ENCODE measurements around the gene CRYAB.
A peak's percentile ranks its signal among the peaks of the same experiment; 100 is the strongest.
"Not testable (repeated sequence)": the region's sequence is repeated elsewhere in the genome, so short reads cannot be mapped to it uniquely, and the experiment has no call there.

CRYAB gene

DNA sequence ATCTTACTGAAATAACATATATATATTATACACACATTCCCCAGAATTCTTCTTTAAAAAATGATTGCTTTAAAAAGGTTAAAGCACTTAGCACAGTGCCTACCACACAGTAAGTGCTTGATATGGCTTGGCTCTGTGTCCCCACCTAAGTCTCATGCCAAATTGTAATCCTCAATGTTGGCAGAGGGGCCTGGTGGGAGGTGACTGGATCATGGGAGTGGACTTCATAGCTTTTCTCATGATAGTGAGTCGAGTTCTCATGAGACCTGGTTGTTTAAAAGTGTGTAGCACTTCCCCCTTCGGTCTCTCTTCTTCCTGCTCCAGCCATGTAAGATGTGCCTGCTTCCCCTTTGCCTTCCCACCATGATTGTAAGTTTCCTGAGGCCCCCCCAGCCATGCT is 6.2 kb downstream of the CRYAB start:
- DNase-seq: no peak

DNA sequence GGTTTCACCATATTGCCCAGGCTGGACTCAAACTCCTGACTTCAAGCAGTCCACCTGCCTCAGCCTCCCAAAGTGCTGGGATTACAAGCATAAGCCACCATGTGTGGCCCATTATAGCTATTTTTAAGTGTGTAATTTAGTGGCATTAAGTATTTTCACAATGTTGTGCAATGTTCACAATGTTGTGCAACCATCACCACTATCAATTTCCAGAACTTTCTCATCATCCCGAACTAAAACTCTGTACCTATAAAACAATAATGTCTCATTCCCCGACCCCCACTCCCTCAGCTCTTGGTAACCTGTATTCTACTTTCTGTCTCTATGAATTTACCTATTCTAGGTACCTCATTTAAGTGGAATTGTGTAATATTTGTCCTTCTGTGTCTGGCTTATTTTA is 24.7 kb downstream of the CRYAB start:
- DNase-seq: no peak

DNA sequence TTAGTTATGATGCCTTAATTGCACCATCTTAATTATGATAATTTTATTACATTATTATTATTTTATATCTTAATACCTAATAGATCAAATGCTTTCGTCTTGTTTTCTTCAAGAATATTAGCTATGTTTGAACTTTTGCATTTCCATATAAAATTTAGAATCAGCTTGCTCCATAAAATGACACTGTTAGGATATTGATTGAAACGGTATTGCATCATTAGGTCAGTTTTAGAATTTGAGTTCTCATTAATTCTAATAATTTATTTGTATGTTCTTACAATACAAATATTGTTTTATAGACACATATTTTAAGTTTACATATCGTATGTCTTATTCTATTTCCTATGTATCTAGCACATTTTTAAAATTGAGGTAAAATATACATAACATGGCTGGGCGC is 25.5 kb downstream of the CRYAB start:
- DNase-seq: no peak

DNA sequence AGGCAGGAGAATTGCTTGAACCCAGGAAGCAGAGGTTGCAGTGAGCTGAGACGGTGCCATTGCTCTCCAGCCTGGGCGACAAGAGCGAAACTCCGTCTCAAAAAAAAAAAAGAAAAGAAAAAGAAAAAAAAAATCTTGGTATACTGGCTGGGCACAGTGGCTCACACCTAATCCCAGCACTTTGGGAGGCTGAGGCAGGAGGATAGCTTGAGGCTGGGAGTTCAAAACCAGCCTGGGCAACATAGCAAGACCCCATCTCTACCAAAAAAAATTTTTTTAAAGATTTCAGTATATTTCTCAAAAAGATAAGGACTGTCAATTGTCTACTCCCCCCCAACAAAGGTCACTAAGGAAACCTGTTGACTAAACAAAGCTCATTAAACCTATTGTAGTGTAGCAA is 26.5 kb downstream of the CRYAB start:
- not testable (repeated sequence) for DNase-seq

DNA sequence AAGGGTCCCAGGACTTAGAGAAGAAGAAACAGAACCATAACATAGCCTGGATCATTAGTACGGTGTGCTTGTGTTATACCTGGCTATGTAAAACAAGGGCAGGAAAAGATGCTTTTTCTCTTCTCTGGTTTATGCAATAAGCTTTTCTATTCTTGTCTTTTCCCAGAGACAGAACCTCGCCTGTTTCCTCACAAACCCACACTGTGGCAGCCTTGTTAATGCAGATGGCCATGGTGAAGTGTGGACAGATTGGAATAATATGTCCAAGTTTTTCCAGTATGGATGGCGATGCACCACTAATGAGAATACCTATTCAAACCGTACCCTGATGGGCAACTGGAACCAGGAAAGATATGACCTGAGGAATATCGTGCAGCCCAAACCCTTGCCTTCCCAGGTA is 29.4 kb downstream of the CRYAB start:
- no peak for DNase-seq

DNA sequence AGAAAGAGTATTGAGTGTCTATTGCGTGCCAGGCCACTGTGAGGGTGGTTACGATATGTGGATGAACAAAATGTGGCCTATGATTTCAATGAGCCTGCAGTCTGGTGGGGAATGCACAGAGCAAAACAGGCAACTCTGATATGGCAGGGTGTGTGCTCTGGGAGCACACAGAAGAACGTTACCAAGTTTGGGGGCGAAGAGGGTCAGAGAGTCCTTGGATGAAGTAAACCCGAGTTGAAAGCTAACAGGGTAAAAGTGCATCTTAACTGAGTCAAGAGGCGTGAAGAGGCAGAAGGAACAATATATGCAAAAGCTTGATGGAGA is 32.0 kb downstream of the CRYAB start:
- no peak for DNase-seq

DNA sequence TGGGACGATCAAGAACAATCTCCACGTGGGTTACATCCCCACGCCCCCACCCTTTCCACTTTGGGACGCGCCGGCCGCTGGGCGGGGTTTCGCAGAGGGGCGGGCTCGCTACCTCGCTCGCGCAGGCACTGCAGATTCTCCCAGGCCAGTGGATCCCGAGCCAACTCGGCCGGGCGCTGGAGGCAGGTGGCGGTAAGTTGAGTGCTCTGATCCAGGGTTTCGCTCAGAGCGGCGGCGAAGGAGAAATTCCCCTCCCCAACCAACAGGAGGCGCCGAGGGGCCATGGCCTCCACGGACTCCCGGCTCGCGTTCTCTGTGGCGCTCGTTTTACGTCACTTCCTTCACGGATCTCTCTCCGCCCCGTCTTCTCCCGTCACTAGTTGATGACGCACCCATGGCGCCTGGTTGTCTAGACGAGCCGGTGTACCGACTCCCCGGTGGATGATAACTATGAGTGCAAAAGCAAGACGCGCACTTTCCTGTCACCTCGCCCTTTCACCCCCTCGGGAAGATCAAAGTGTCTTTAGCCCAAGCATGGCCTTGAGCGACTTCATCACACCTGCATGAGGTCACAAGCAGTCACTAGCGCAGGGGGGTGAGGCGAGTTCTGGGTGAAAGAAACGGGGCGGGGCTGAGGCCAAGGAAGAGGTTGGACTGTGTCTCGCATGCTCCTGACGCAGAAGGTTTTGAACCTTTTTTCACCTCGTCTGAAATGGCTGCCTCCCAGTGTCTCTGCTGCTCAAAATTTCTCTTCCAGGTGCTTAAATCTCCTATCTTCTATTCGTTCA is 32.5 kb downstream of the CRYAB start, which contains the start of the genes CFAP68 and FDXACB1:
Gene CFAP68 (plus strand): TSS at position 693 of the 788 bp plus-strand sequence. CDS start 20 bp downstream, at position 713.
Gene FDXACB1 (minus strand): TSS at position 317 of the 788 bp plus-strand sequence. CDS start 33 bp downstream, at position 284.
- DNase-seq: peak; percentile 99

DNA sequence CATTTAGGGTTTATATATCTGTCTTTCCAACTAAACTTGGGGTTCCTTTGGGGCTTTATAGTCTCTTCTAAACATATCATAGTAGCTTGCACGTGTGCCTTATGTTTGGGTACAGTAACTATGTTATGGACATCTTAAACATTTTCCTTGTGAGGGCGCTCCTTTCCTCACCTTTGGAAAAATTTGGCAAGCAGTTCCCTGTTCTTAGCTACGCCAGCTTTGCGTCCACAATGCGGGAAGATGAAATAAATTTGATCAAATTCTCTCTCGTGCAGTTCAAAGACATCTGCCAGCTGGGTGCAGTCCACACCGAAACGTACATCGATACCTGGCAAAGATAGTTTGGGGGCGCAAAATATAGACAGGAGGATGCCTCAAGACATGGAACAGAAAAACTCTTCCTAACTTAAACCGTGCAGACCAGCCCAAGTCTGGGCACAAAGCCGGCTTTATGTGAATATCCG is 33.2 kb downstream of the CRYAB start:
- no peak for DNase-seq

DNA sequence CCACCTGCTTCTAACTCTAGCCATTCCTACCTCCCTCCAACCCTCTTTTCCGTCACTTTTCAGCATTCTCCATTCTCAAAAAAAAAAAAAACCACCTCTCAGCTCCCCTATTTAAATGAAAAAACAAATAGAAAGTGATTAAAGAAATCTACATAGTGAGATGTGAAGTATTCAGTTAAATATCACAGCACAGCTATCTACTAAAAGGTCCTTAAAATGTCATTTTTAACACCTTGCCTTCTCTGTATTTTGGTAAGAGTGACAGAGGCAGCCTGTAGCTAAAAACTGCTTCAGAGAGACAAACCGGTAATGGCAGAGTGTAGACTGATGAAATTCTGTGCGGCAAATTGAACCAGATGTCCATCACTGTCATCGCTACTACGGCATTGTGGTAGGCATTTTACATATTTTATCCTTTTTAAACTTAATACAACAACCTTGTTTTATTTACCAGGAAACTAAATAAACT is 39.8 kb downstream of the CRYAB start:
- peak; percentile 41 for DNase-seq

DNA sequence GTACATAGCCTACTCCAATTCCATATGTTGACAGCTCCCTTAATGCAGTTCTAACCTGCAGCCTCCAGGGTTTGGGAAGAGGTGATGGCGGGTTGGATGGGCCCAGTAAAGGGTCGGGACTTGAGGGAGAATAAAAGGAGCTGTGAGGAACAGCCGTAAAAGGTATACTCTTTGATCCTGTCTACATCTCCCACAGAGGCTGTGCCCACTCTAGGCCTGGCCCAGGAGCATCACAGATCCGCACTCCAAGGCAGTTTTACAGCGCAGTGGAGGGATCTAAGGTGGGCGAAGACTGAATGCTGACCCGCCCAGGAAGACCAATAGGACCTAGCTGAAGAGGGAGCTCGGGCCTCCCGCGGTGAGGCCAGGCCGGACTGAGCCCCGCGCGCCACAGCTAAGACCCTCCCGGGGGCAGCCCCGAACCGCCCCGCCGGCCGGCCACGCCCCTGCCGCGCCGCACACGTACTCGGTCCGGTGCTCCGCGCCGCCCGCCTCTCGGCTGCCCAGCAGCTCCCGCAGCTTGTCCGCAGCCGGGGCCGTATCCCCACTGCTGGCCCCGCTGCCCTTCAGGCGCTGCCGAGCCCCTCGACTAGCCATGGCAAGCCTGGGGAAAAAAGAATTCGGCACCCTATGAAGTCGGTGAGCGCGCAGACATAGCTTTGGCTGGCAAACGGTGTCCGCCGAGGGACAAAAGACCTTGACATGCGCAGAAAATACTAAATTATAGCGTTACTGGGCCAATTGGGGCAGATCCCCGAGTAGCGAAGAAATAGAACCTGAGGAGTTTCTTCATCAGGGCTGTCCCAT is 40.5 kb downstream of the CRYAB start, which contains the start of gene ALG9:
Gene ALG9 (minus strand): TSS at position 696 of the 807 bp plus-strand sequence. CDS start 99 bp downstream, at position 597.
- DNase-seq: peak; percentile 87

DNA sequence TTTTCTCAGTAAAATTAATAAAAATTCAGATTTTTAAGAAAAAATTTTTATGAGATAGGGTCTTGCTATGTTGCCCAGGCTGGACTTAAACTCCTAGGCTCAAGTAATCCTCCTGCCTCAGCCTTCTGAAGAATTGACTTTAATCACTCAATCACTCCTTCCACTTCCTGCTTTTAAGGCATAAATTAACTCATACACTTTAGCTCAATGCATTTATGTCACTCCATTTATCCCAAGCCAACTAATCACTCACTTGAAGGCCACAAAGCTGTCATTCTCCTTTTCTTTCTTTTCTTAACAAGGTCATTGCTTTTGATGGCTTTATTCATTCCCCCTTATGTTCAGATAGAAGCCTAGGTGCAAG is 41.1 kb downstream of the CRYAB start:
- DNase-seq: no peak

DNA sequence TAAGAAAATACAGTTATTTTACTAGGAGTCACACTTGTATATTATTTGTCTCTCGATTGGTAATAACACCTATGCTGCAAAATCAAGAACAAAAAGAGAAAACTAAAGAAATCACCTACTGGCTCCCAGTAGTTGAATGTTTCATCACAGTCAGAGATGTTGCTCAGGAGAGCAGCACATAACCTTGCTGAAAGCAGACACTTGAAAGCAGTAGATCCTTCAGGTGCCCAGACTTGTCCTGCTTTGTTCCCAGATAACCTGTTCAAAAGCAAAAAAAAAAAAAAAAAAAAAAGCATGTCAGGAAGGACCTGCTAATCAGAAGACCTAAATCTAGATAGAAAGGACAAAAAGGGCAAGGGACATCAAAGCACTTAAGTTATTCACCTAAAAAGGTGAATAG is 41.5 kb downstream of the CRYAB start:
- DNase-seq: no peak

DNA sequence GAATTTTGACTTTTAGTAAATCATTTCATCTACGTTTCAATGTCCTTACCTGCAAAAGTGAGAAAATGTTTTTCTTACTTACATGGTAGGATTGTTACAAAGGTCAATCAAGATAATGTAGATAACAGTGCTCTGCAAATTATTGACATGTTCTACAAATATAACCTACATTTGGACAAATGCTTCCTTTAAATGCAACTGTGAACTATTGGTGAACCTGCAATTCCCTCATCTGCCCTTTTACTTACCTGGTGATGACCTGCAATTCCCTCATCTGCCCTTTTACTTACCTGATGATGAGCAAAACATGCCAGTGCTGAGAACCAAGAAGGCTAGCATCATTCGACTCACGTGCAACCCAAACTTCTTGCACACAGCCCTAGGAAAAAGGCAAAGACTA is 51.3 kb downstream of the CRYAB start:
- no peak for DNase-seq

All from DMS53 (cell line).